Activated T-helper 9 cell treated with anti-CD3 and anti-CD28 coated beads, Interleukin-2, amount 50 U/mL, for 16 hours (primary cell): ENCODE measurements around the gene NEURL1.
"Not testable (repeated sequence)": the region's sequence is repeated elsewhere in the genome, so short reads cannot be mapped to it uniquely, and the experiment has no call there.

Experiments
- DNase-seq: peaks from one replicate; pipeline ENCODE4 v3.0.0-alpha.2; 2020; ENCODE audit warnings: low read depth

NEURL1 gene

GRCh38 chr10:103622935-103623574 lies 129.6 kb downstream of the NEURL1 start:
- DNase-seq, result no peak

GRCh38 chr10:103626178-103626577 lies 132.7 kb downstream of the NEURL1 start:
- no peak for DNase-seq

- no peak for DNase-seq
Observed at GRCh38 chr10:103627111-103627892, 133.8 kb downstream of the NEURL1 start.

GRCh38 chr10:103627893-103628292 lies 134.4 kb downstream of the NEURL1 start:
- no peak for DNase-seq

GRCh38 chr10:103629581-103629980 lies 136.1 kb downstream of the NEURL1 start:
- DNase-seq, result no peak

GRCh38 chr10:103630156-103630555 lies 136.7 kb downstream of the NEURL1 start:
- no peak for DNase-seq

GRCh38 chr10:103632247-103632642 lies 138.7 kb downstream of the NEURL1 start:
- no peak for DNase-seq

- not testable (repeated sequence) for DNase-seq
Observed at GRCh38 chr10:103632871-103633270, 139.4 kb downstream of the NEURL1 start.

- no peak for DNase-seq
Observed at GRCh38 chr10:103633846-103634245, 140.3 kb downstream of the NEURL1 start.

- no peak for DNase-seq
Observed at GRCh38 chr10:103635580-103635979, 142.1 kb downstream of the NEURL1 start.

GRCh38 chr10:103636492-103636891 lies 143.0 kb downstream of the NEURL1 start:
- DNase-seq, result no peak

GRCh38 chr10:103637011-103637410 lies 143.5 kb downstream of the NEURL1 start:
- DNase-seq, result no peak

- DNase-seq, result no peak
Observed at GRCh38 chr10:103637927-103638557, 144.5 kb downstream of the NEURL1 start.

- DNase-seq, result no peak
Observed at GRCh38 chr10:103638948-103639347, 145.4 kb downstream of the NEURL1 start.

GRCh38 chr10:103640436-103641181 lies 147.1 kb downstream of the NEURL1 start:
- DNase-seq, result no peak

- DNase-seq, result no peak
Observed at GRCh38 chr10:103641326-103641725, 147.8 kb downstream of the NEURL1 start.
